H9 (cell line): ENCODE results near the gene DCAF8. TPM values are rescaled to one million over a fixed set of nuclear protein-coding genes. Genes with fewer than 3 reads are reported as not detected.
A peak's percentile ranks its signal among the peaks of the same experiment; 100 is the strongest.

Experiments
- DNase-seq: peaks from one replicate; pipeline ENCODE4 v3.0.0-alpha.2; 2017
- H2AFZ ChIP-seq: one replicate; pipeline ENCODE4 v1.6.1; 2013; ENCODE audit warnings: mild to moderate bottlenecking, low read length, control low read depth, moderate library complexity
- H2AK5ac ChIP-seq: 2 replicates; pipeline ENCODE4 v1.6.1; 2013; ENCODE audit warnings: low read length, control low read depth, mixed read lengths; ENCODE audit not compliant: insufficient read length
- H2BK120ac ChIP-seq: one replicate; pipeline ENCODE4 v1.6.1; 2013; ENCODE audit warnings: low read depth, mild to moderate bottlenecking, low read length, control low read depth, inconsistent platforms; ENCODE audit not compliant: poor library complexity, severe bottlenecking
- H2BK12ac ChIP-seq: 2 replicates; pipeline ENCODE4 v1.6.1; 2013; ENCODE audit warnings: low read length, control low read depth, mixed read lengths, low read depth; ENCODE audit not compliant: insufficient read length
- H2BK15ac ChIP-seq: 2 replicates; pipeline ENCODE4 v1.6.1; 2013; ENCODE audit warnings: low read depth, low read length, control low read depth
- H2BK20ac ChIP-seq: one replicate; pipeline ENCODE4 v1.6.1; 2013; ENCODE audit warnings: low read depth, mild to moderate bottlenecking, low read length, control low read depth, inconsistent platforms; ENCODE audit not compliant: poor library complexity, severe bottlenecking
- H2BK5ac ChIP-seq: 2 replicates; pipeline ENCODE4 v1.6.1; 2013; ENCODE audit warnings: low read length, control low read depth, mixed read lengths; ENCODE audit not compliant: insufficient read length
- H3K14ac ChIP-seq: 2 replicates; pipeline ENCODE4 v1.6.1; 2013; ENCODE audit warnings: low read length, control low read depth; ENCODE audit not compliant: insufficient read depth
- H3K18ac ChIP-seq: 2 replicates; pipeline ENCODE4 v1.6.1; 2013; ENCODE audit warnings: low read depth, mild to moderate bottlenecking, mixed read lengths, low read length, control low read depth; ENCODE audit not compliant: insufficient read length
- H3K23ac ChIP-seq: 2 replicates; pipeline ENCODE4 v1.6.1; 2013; ENCODE audit warnings: low read length, control low read depth, mixed read lengths, low read depth; ENCODE audit not compliant: insufficient read length
- H3K23me2 ChIP-seq: 2 replicates; pipeline ENCODE4 v1.6.1; 2013; ENCODE audit warnings: low read depth, mild to moderate bottlenecking, mixed read lengths, low read length, control low read depth; ENCODE audit not compliant: insufficient read length, poor library complexity, severe bottlenecking
- H3K27ac ChIP-seq: 2 replicates; pipeline ENCODE4 v1.5.1; 2013; ENCODE audit warnings: low read length, control low read depth, mixed read lengths, low read depth; ENCODE audit not compliant: insufficient read length
- H3K27me3 ChIP-seq: 2 replicates; pipeline ENCODE4 v1.6.1; 2013; ENCODE audit warnings: low read length, control low read depth, inconsistent platforms; ENCODE audit not compliant: insufficient read depth
- H3K4ac ChIP-seq: 2 replicates; pipeline ENCODE4 v1.6.1; 2013; ENCODE audit warnings: low read depth, mild to moderate bottlenecking, control low read depth, inconsistent platforms, low read length, moderate library complexity
- H3K4me1 ChIP-seq: 2 replicates; pipeline ENCODE4 v1.6.1; 2013; ENCODE audit warnings: low read length, control low read depth, inconsistent platforms; ENCODE audit not compliant: insufficient read depth
- H3K4me2 ChIP-seq: 2 replicates; pipeline ENCODE4 v1.6.1; 2013; ENCODE audit warnings: low read length, control low read depth, mixed read lengths; ENCODE audit not compliant: insufficient read length, insufficient read depth
- H3K56ac ChIP-seq: 2 replicates; pipeline ENCODE4 v1.6.1; 2013; ENCODE audit warnings: low read depth, mild to moderate bottlenecking, mixed read lengths, low read length, control low read depth; ENCODE audit not compliant: insufficient read length
- H3K79me1 ChIP-seq: 2 replicates; pipeline ENCODE4 v1.6.1; 2013; ENCODE audit warnings: low read depth, mild to moderate bottlenecking, moderate library complexity, low read length, control low read depth, inconsistent platforms; ENCODE audit not compliant: insufficient read depth, poor library complexity, severe bottlenecking
- H3K79me2 ChIP-seq: 2 replicates; pipeline ENCODE4 v1.6.1; 2013; ENCODE audit warnings: low read length, control low read depth, inconsistent platforms; ENCODE audit not compliant: insufficient read depth
- H3K9ac ChIP-seq: 2 replicates; pipeline ENCODE4 v1.6.1; 2013; ENCODE audit warnings: low read length, control low read depth, mixed read lengths; ENCODE audit not compliant: insufficient read length; ENCODE audit errors: extremely low read depth
- H3K9me3 ChIP-seq: one replicate; pipeline ENCODE4 v1.6.1; 2013; ENCODE audit warnings: low read depth, low read length, inconsistent platforms; ENCODE audit not compliant: control insufficient read depth
- H3T11ph ChIP-seq: one replicate; pipeline ENCODE4 v1.6.1; 2013; ENCODE audit warnings: mild to moderate bottlenecking, low read length, control low read depth, inconsistent platforms
- H4K20me1 ChIP-seq: one replicate; pipeline ENCODE4 v1.6.1; 2013; ENCODE audit not compliant: control insufficient read depth, insufficient read length, insufficient read depth
- H4K5ac ChIP-seq: 2 replicates; pipeline ENCODE4 v1.6.1; 2013; ENCODE audit warnings: low read depth, mild to moderate bottlenecking, mixed read lengths, low read length, control low read depth; ENCODE audit not compliant: insufficient read length
- H4K8ac ChIP-seq: replicated peaks from 2 replicates; pipeline ENCODE4 v1.6.1; 2013; ENCODE audit warnings: low read length, control low read depth, mixed read lengths, low read depth; ENCODE audit not compliant: insufficient read length
- H4K91ac ChIP-seq: 2 replicates; pipeline ENCODE4 v1.6.1; 2013; ENCODE audit warnings: low read depth, mild to moderate bottlenecking, moderate library complexity, mixed read lengths, low read length, control low read depth; ENCODE audit not compliant: insufficient read length
- H3K27ac Mint-ChIP-seq, 3 experiments: 2 replicates in 2 of 3; 3 replicates in 1 of 3; pipeline ENCODE4 v1.8.0; 2020 to 2021; ENCODE audit warnings: mixed read lengths in 3 of 3, mild to moderate bottlenecking in 1 of 3, moderate library complexity in 1 of 3
- H3K27me3 Mint-ChIP-seq: 2 replicates; pipeline ENCODE4 v1.8.0; 2021; ENCODE audit warnings: low read depth, mild to moderate bottlenecking, moderate library complexity, mixed read lengths
- H3K36me3 Mint-ChIP-seq, 3 experiments: 2 replicates in 2 of 3; 3 replicates in 1 of 3; pipeline ENCODE4 v1.8.0; 2020 to 2021; ENCODE audit warnings: low read depth in 3 of 3, mixed read lengths in 3 of 3; ENCODE audit not compliant: insufficient read depth in 1 of 3
- H3K4me1 Mint-ChIP-seq, 2 experiments: 2 replicates each; pipeline ENCODE4 v1.8.0; 2020; ENCODE audit warnings: mixed read lengths in 2 of 2
- H3K4me3 Mint-ChIP-seq, 2 experiments: 2 replicates in 1 of 2; 3 replicates in 1 of 2; pipeline ENCODE4 v1.8.0; 2020 to 2021; ENCODE audit warnings: mild to moderate bottlenecking in 2 of 2, mixed read lengths in 2 of 2, moderate library complexity in 1 of 2
- H3K9me3 Mint-ChIP-seq, 2 experiments: 2 replicates in 1 of 2; 3 replicates in 1 of 2; pipeline ENCODE4 v1.8.0; 2020; ENCODE audit warnings: mild to moderate bottlenecking in 2 of 2, mixed read lengths in 2 of 2, moderate library complexity in 1 of 2
- CTCF ChIP-seq: fragments of 200-600 bp; sonication (generic); conservative IDR thresholded peaks from 3 replicates; pipeline ENCODE4 v1.8.0; 2021; ENCODE audit warnings: antibody characterized with exemption, mild to moderate bottlenecking
- WGBS: extraction: QIAGEN DNeasy Blood & Tissue Kit; methylation state at CpG from one replicate; pipeline ENCODE4 v1.1.7; 2013; ENCODE audit warnings: missing lambda C conversion rate, low lambda C conversion rate, mixed read lengths; ENCODE audit not compliant: insufficient read length; ENCODE audit errors: extremely low coverage; 5-methylcytosine and 5-hydroxymethylcytosine counted together
- total RNA-seq: library from RNA; stranded (reverse); gene quantifications from 2 replicates; pipeline ENCODE4 v1.2.1, GENCODE V29; 2021

Gene DCAF8
- total RNA-seq, 1 experiment from 2014 or later = 106 TPM

- Histone ChIP-seq H4K5ac (no peak overlapping the region), H3T11ph (no peak overlapping the region), H2BK20ac (no peak overlapping the region), H3K23ac (no peak overlapping the region), H3K79me2 (peaks cover 6% of the 10 kb centered on the region), H2AK5ac (no peak overlapping the region), H2AFZ (no peak overlapping the region), H2BK12ac (no peak overlapping the region), H3K18ac (no peak overlapping the region), H3K27ac (no peak overlapping the region), H3K4me1 (0 out of 2 replicates have a peak, but pooled peaks cover 2% of the 10 kb centered on the region), H2BK5ac (no peak overlapping the region), H2BK15ac (no peak overlapping the region), H3K23me2 (peaks cover 4% of the 10 kb centered on the region), H4K91ac (no peak overlapping the region), H3K9me3 (no peaks in the 10 kb centered on the region), H3K27me3 (no peaks in the 10 kb centered on the region), H3K4ac (no peak overlapping the region), H3K14ac (no peak overlapping the region), H4K20me1 (no peaks in the 10 kb centered on the region), H3K56ac (no peak overlapping the region), H4K8ac (no peak overlapping the region), H3K9ac (no peak overlapping the region), H3K4me2 (no peak overlapping the region), H2BK120ac (no peak overlapping the region), H3K79me1 (peaks cover 2% of the 10 kb centered on the region)
- no peak for TF ChIP-seq CTCF
- Mint-ChIP-seq H3K27me3 (no peaks in the 10 kb centered on the region), H3K4me3 (no peak overlapping the region), H3K9me3 (no peaks in the 10 kb centered on the region), H3K4me1 (peaks cover 25 to 28% of the 10 kb centered on the region in 2 experiments), H3K36me3 (peaks cover 9 to 32% (median 23%) of the 10 kb centered on the region in 3 experiments), H3K27ac (peak overlapping the region in 1 of 3 experiments; percentile 49; a peak in 1 of 7 replicates)
- no CpG with 5 or more reads among the region's 7 CpGs for WGBS
- no peak for DNase-seq
These were observed 4.1 kb downstream of the DCAF8 start for GRCh38 chr1:160258177-160258798.
